SK-N-SH treated with all-trans-retinoic acid at 6 μM for 48 hours (cell line): Measurements from ENCODE around the gene THAP6.

Experiments
- ARNTL ChIP-seq: fragments of 450-650 bp; formaldehyde crosslinking; IDR thresholded peaks from 2 replicates; pipeline ENCODE4 v1.5.0; 2020; ENCODE audit warnings: low read depth, mild to moderate bottlenecking, moderate library complexity, borderline replicate concordance
- GLIS3 ChIP-seq: fragments of 250-450 bp; sonication (Bioruptor Pico); IDR thresholded peaks from 2 replicates; pipeline ENCODE4 v1.5.0; 2020; ENCODE audit warnings: mild to moderate bottlenecking, moderate library complexity
- PPARA ChIP-seq: fragments of 250-450 bp; sonication (Bioruptor Pico); IDR thresholded peaks from 2 replicates; pipeline ENCODE4 v1.5.0; 2020; ENCODE audit warnings: mild to moderate bottlenecking, borderline replicate concordance
- TCF4 ChIP-seq: fragments of 250-450 bp; sonication (Bioruptor Pico); IDR thresholded peaks from 2 replicates; pipeline ENCODE4 v1.8.0; 2021; ENCODE audit warnings: mild to moderate bottlenecking, moderate library complexity, borderline replicate concordance
- TOX ChIP-seq: fragments of 250-450 bp; sonication (Bioruptor Pico); IDR thresholded peaks from 2 replicates; pipeline ENCODE4 v1.8.0; 2021; ENCODE audit warnings: mild to moderate bottlenecking, moderate library complexity, borderline replicate concordance
- ZFP3 ChIP-seq: fragments of 250-450 bp; sonication (Bioruptor Pico); IDR thresholded peaks from 2 replicates; pipeline ENCODE4 v1.5.0; 2020; ENCODE audit warnings: mild to moderate bottlenecking, moderate library complexity
- TF ChIP-seq, protein P1 (sequence below): fragments of 250-450 bp; sonication (Bioruptor Pico); IDR thresholded peaks from 2 replicates; pipeline ENCODE4 v1.5.0; 2020; ENCODE audit warnings: mild to moderate bottlenecking, moderate library complexity
- TF ChIP-seq, protein P2 (sequence below): fragments of 250-450 bp; sonication (Bioruptor Pico); IDR thresholded peaks from 2 replicates; pipeline ENCODE4 v1.8.0; 2020; ENCODE audit warnings: mild to moderate bottlenecking, moderate library complexity, borderline replicate concordance
- TF ChIP-seq, protein P3 (sequence below): fragments of 250-450 bp; sonication (Bioruptor Pico); IDR thresholded peaks from 2 replicates; pipeline ENCODE4 v1.5.1; 2020; ENCODE audit warnings: low read depth, mild to moderate bottlenecking, moderate library complexity

DNA sequence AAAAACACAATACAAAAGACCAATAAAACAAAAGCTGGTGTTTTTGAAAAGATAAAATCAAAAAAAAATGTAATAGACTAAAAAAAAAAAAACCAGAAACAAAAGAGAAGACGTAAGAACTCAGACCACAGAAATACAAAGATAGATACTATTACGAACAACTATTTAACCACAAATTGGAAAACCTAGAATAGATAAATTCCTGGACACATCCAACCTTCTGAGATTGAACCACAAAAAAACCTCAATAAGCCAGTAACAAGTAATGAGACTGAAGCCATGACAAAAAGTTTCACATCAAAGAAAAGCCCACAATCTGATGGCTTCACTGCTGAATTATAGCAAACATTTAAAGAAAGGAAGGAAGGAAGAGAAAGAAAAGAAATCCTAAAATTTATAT lies 16.2 kb upstream of the THAP6 start:
- TF ChIP-seq TCF4 (CRISPR knock-in tag) (no peak), GLIS3 (CRISPR knock-in tag) (no peak), ARNTL (no peak), ZFP3 (CRISPR knock-in tag) (no peak), PPARA (CRISPR knock-in tag) (no peak), TOX (CRISPR knock-in tag) (no peak)
- TF ChIP-seq, protein P1, sequence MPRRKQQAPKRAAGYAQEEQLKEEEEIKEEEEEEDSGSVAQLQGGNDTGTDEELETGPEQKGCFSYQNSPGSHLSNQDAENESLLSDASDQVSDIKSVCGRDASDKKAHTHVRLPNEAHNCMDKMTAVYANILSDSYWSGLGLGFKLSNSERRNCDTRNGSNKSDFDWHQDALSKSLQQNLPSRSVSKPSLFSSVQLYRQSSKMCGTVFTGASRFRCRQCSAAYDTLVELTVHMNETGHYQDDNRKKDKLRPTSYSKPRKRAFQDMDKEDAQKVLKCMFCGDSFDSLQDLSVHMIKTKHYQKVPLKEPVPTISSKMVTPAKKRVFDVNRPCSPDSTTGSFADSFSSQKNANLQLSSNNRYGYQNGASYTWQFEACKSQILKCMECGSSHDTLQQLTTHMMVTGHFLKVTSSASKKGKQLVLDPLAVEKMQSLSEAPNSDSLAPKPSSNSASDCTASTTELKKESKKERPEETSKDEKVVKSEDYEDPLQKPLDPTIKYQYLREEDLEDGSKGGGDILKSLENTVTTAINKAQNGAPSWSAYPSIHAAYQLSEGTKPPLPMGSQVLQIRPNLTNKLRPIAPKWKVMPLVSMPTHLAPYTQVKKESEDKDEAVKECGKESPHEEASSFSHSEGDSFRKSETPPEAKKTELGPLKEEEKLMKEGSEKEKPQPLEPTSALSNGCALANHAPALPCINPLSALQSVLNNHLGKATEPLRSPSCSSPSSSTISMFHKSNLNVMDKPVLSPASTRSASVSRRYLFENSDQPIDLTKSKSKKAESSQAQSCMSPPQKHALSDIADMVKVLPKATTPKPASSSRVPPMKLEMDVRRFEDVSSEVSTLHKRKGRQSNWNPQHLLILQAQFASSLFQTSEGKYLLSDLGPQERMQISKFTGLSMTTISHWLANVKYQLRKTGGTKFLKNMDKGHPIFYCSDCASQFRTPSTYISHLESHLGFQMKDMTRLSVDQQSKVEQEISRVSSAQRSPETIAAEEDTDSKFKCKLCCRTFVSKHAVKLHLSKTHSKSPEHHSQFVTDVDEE (CRISPR knock-in tag), result no peak
- TF ChIP-seq, protein P2, sequence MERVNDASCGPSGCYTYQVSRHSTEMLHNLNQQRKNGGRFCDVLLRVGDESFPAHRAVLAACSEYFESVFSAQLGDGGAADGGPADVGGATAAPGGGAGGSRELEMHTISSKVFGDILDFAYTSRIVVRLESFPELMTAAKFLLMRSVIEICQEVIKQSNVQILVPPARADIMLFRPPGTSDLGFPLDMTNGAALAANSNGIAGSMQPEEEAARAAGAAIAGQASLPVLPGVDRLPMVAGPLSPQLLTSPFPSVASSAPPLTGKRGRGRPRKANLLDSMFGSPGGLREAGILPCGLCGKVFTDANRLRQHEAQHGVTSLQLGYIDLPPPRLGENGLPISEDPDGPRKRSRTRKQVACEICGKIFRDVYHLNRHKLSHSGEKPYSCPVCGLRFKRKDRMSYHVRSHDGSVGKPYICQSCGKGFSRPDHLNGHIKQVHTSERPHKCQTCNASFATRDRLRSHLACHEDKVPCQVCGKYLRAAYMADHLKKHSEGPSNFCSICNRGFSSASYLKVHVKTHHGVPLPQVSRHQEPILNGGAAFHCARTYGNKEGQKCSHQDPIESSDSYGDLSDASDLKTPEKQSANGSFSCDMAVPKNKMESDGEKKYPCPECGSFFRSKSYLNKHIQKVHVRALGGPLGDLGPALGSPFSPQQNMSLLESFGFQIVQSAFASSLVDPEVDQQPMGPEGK (CRISPR knock-in tag), result no peak
- TF ChIP-seq, protein P3, sequence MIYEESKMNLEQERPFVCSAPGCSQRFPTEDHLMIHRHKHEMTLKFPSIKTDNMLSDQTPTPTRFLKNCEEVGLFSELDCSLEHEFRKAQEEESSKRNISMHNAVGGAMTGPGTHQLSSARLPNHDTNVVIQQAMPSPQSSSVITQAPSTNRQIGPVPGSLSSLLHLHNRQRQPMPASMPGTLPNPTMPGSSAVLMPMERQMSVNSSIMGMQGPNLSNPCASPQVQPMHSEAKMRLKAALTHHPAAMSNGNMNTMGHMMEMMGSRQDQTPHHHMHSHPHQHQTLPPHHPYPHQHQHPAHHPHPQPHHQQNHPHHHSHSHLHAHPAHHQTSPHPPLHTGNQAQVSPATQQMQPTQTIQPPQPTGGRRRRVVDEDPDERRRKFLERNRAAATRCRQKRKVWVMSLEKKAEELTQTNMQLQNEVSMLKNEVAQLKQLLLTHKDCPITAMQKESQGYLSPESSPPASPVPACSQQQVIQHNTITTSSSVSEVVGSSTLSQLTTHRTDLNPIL, result no peak
